Type B pancreatic cell (in vitro differentiated cells): ENCODE results near the gene CCBE1. TPM values are rescaled to one million over a fixed set of nuclear protein-coding genes. Genes with fewer than 3 reads are reported as not detected.
A peak's percentile ranks its signal among the peaks of the same experiment; 100 is the strongest.

Experiments used
- DNase-seq: peaks from one replicate; pipeline ENCODE4 v3.0.0; 2021; ENCODE audit warnings: mixed read lengths; ENCODE audit not compliant: unreplicated experiment; ENCODE audit errors: extremely low spot score
- H3K27ac Mint-ChIP-seq: 2 replicates; pipeline ENCODE4 v1.8.0; 2021; ENCODE audit warnings: mild to moderate bottlenecking, mixed read lengths
- H3K27me3 Mint-ChIP-seq: 2 replicates; pipeline ENCODE4 v1.8.0; 2021; ENCODE audit warnings: mixed read lengths
- H3K36me3 Mint-ChIP-seq: 2 replicates; pipeline ENCODE4 v1.8.0; 2021; ENCODE audit warnings: mixed read lengths
- H3K4me1 Mint-ChIP-seq: one replicate; pipeline ENCODE4 v1.8.0; 2021; ENCODE audit warnings: mixed read lengths; ENCODE audit not compliant: unreplicated experiment
- H3K4me3 Mint-ChIP-seq: 2 replicates; pipeline ENCODE4 v1.8.0; 2021; ENCODE audit warnings: mild to moderate bottlenecking, mixed read lengths
- H3K9me3 Mint-ChIP-seq: 2 replicates; pipeline ENCODE4 v1.8.0; 2021; ENCODE audit warnings: mixed read lengths
- total RNA-seq: library from RNA; stranded (reverse); gene quantifications from 2 replicates; pipeline ENCODE4 v1.2.1, GENCODE V29; 2021; ENCODE audit warnings: low replicate concordance
- TF ChIP-seq, protein P1 (sequence below): fragments of 200-600 bp; sonication (generic); conservative IDR thresholded peaks from 2 replicates; pipeline ENCODE4 v1.5.0; 2021; ENCODE audit warnings: antibody characterized with exemption, mild to moderate bottlenecking

Gene CCBE1
- total RNA-seq, 1 donor from 2014 or later = 51.3 TPM

DNA sequence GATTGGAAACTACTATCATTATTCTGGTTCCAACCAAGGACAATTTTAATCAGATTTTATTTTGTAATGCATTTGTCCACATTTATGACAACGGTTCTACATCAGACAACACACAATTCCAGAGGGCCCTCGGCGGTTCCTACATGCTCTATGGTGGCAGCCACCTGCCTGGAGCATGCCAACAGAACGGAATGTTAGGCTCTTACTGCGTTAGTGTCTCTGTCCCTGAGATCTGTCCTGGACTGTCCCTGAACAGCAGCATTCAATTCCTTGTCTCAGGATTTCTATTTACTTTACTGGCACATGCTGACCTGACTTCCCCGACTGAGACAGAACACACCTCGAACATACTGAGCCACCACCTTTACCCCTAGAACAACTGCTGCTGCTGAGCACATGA lies 117.7 kb downstream of the CCBE1 start:
- peaks cover 46% of the 10 kb centered on the region for H3K4me1 Mint-ChIP-seq
- TF ChIP-seq, protein P1, sequence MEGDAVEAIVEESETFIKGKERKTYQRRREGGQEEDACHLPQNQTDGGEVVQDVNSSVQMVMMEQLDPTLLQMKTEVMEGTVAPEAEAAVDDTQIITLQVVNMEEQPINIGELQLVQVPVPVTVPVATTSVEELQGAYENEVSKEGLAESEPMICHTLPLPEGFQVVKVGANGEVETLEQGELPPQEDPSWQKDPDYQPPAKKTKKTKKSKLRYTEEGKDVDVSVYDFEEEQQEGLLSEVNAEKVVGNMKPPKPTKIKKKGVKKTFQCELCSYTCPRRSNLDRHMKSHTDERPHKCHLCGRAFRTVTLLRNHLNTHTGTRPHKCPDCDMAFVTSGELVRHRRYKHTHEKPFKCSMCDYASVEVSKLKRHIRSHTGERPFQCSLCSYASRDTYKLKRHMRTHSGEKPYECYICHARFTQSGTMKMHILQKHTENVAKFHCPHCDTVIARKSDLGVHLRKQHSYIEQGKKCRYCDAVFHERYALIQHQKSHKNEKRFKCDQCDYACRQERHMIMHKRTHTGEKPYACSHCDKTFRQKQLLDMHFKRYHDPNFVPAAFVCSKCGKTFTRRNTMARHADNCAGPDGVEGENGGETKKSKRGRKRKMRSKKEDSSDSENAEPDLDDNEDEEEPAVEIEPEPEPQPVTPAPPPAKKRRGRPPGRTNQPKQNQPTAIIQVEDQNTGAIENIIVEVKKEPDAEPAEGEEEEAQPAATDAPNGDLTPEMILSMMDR = no peak
- no peak overlapping the region for H3K4me3 Mint-ChIP-seq
- H3K27me3 Mint-ChIP-seq = peaks cover 3% of the 10 kb centered on the region
- no peak for DNase-seq
- H3K36me3 Mint-ChIP-seq = no peaks in the 10 kb centered on the region
- no peaks in the 10 kb centered on the region for H3K9me3 Mint-ChIP-seq
- H3K27ac Mint-ChIP-seq = no peak overlapping the region

DNA sequence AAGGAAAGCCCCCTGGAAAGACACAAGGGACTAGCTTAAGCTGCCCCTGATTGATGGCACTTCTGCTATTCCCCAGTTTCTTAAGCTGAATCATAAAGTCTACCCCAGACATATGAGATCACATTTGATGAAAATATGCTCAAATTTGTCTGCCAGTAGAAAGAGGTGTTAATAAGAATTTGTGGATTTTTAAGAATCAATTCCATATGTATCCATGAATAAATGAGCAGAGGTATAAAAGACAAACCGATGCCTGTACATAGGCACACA lies 119.9 kb downstream of the CCBE1 start:
- Mint-ChIP-seq H3K4me1 (peaks cover 53% of the 10 kb centered on the region), H3K27ac (no peak overlapping the region), H3K27me3 (peaks cover 3% of the 10 kb centered on the region), H3K36me3 (no peaks in the 10 kb centered on the region), H3K4me3 (no peak overlapping the region), H3K9me3 (no peaks in the 10 kb centered on the region)
- TF ChIP-seq, protein P1 = no peak
- no peak for DNase-seq

DNA sequence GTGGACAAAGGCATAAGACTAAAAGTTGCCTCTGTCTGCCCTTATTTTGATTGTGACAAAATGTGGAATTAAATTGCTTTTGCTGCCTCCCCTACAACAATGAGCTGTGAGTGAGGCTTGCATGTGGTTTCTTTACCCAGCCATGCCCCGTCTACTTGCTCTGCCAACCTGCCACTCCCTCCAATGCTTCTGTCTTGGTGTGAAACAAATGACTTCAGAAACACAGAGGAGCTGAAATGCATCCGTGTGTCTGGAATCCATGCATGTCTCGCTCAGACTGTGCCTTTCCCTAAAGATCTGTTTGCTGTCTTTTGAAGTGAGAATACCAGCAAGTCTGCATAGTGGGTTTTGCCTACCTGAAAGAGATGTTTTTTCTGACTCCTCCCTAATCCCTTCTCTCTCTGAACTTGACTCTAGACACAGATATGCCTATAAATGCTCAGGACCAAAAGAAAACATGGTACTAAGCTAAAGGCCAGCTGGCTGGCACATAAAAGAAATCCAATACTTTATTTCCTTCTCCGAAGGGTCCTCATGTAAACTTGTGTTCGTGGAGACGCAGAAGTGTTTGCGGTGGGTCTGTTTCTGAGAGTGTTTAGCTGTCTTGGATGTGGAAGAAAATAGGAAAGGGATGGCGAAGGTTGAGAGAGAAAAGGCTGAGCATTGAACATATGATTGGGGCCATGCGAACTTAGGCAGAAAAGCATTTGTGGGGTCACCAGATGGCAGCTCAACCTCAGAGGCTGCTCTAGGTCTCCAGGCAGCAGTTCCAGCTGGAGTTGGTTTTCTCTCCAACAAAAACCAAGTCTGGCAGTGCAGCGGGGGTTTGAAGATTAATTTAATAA lies 120.5 kb downstream of the CCBE1 start:
- peaks cover 54% of the 10 kb centered on the region for H3K4me1 Mint-ChIP-seq
- DNase-seq = no peak
- no peaks in the 10 kb centered on the region for H3K9me3 Mint-ChIP-seq
- TF ChIP-seq, protein P1 = no peak
- H3K36me3 Mint-ChIP-seq = no peaks in the 10 kb centered on the region
- no peak overlapping the region for H3K27ac Mint-ChIP-seq
- H3K27me3 Mint-ChIP-seq = peaks cover 3% of the 10 kb centered on the region
- H3K4me3 Mint-ChIP-seq = peak overlapping the region; percentile 8

DNA sequence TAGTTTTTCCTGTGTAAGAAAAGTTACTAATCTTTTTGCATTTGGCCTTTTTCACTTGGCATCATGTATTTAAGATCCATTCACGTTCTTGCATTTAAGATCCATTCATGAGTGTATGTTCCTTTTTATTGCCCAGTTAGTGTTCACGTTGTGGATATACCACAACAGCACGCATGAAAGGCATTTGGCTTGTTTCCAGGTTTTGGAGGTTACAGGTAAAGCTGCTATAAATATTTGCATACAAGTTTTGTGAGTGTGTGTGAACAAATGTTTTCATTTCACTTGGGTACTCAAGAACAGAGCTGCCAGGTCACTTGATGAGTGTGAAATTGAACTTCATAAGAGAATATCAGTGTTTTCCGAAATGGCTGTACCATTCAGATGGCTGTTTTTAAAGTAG lies 121.2 kb downstream of the CCBE1 start:
- peaks cover 55% of the 10 kb centered on the region for H3K4me1 Mint-ChIP-seq
- no peak for DNase-seq
- TF ChIP-seq, protein P1 = no peak
- H3K36me3 Mint-ChIP-seq = no peaks in the 10 kb centered on the region
- H3K27ac Mint-ChIP-seq = no peak overlapping the region
- no peaks in the 10 kb centered on the region for H3K9me3 Mint-ChIP-seq
- H3K27me3 Mint-ChIP-seq = peaks cover 3% of the 10 kb centered on the region
- no peak overlapping the region for H3K4me3 Mint-ChIP-seq

DNA sequence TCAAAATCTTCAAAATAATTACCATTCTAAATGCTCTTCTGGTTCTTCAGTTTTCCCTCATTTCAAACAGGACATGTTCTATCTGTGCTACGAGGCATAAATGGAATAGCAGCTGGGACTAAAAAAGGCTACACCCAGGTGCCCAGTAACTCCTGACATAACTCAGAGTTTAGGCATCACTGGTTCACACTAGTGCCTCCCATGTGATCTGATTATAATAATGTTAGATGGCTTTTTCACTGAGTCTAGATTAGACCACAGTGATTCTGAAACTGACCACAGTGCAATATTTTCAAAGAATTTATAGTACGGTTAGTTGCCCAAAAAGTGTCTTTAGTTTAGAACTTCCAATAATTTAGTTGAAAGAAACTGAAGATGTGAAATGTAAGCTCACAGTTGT lies 123.3 kb downstream of the CCBE1 start:
- H3K36me3 Mint-ChIP-seq = peaks cover 1% of the 10 kb centered on the region
- H3K4me1 Mint-ChIP-seq = peaks cover 62% of the 10 kb centered on the region
- DNase-seq = no peak
- peaks cover 1% of the 10 kb centered on the region for H3K27me3 Mint-ChIP-seq
- no peak overlapping the region for H3K4me3 Mint-ChIP-seq
- TF ChIP-seq, protein P1 = no peak
- no peak overlapping the region for H3K27ac Mint-ChIP-seq
- H3K9me3 Mint-ChIP-seq = no peaks in the 10 kb centered on the region
